H54 (cell line): Measurements from ENCODE around the gene MYO1D.
"Not testable (repeated sequence)": the region's sequence is repeated elsewhere in the genome, so short reads cannot be mapped to it uniquely, and the experiment has no call there.

Experiments used
- DNase-seq: peaks from one replicate; pipeline ENCODE4 v3.0.0; 2011; ENCODE audit warnings: low spot score, mixed read lengths; ENCODE audit not compliant: insufficient read length
- FAIRE-seq: peaks from 3 replicates; lab custom pipeline; 2011; peaks lifted over from hg19 to GRCh38; lab: Jason Lieb, UNC
- POLR2A ChIP-seq: IDR thresholded peaks from 2 replicates; pipeline ENCODE4 v1.6.1; 2011; ENCODE audit warnings: low read depth, mild to moderate bottlenecking, low read length

The MYO1D gene

GRCh38 chr17:32470405-32471167 is 406.3 kb downstream of the MYO1D start:
- no peak for TF ChIP-seq POLR2A
- no peak for FAIRE-seq
- DNase-seq: no peak

DNA sequence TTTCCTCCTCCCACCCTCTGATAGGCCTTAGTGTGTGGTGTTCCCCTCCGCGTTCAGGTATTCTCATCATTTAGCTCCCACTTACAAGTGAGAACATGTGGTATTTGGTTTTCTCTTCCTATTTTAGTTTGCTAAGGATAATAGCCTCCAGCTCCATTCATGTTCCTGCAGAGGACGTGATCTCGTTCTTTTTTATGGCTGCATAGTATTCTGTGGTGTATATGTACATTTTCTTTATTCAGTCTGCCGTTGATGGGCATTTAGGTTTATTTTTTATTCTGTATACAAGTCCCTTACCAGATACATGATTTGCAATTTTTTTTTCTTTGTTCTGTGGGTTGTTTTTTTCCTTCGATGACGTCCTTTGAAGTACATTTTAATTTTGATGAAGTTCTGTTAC is 409.0 kb downstream of the MYO1D start:
- no peak for TF ChIP-seq POLR2A
- FAIRE-seq (no peak), DNase-seq (no peak)

- no peak for TF ChIP-seq POLR2A
- FAIRE-seq (no peak), DNase-seq (no peak)
These were observed 412.6 kb downstream of the MYO1D start for GRCh38 chr17:32464374-32464773.

DNA sequence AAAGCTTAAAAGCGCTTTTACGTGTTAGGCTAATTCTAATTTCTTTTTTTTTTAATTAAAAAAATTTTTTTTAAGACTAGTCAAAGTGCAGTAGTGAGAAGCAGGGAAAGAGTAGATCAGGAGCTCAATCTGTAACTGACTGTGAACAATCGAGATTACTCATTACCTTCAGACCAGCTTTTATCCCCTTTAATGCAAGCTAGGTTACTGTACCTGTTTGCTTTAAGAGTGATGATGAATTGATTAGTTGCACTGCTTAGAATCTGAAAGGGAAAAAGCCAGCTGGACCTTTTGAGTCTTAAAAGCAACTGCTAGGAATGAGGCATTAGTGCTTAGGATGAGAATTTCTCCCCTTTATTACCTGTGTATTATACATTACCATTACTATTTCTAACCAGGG is 413.6 kb downstream of the MYO1D start:
- DNase-seq (no peak), FAIRE-seq (no peak)
- no peak for TF ChIP-seq POLR2A

DNA sequence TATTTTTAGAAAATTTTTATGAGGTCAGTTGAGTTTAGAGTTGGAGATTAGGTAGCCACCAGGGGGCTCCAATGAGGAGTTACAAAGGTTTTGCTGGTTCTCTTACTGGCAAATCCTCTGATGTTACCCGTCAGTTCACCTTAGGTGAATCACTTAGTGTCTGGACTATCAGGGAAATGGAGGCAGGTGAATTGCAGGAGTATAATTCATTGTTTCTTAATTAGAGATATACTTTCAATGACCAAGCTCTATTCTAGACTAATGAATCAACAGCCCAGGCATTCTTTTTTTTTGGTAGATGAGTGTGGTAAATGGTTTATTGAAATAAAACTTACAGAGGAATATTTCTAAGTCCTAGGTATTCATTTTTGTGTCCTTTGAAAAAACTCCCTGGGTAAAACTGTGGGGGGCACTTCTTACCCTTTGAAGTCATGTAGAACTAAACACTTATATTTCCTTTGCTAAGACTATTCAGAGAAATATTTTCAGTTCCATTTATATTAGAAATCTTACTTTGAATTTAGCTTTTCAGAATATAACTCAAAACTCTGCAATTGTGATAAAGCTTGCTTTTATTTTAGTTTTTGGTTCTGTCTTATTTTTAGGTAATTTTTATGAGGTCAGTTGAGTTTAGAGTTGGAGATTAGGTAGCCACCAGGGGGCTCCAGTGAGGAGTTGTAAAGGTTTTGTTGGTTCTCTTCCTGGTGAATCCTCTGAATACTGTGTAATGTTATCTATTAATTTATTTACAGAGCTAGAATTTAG is 414.9 kb downstream of the MYO1D start:
- FAIRE-seq: no peak
- no peak for DNase-seq
- no peak for TF ChIP-seq POLR2A

DNA sequence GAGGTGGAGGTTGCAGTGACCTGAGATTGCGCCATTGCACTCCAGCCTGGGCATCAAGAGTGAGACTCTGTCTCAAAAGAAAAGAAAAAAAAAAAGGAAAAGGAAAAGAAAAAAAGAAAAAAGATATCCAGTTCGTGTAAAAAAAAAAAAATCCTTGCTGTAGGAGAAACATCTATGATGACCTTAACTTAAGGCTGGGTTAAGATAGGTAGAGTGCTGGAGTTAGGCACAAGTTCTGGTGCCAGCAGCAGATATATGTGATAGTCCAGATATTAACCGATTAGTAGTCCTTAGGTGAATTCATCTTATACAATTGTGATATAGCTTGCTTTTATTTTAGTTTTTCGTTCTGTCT is 415.4 kb downstream of the MYO1D start:
- FAIRE-seq (no peak), DNase-seq (no peak)
- TF ChIP-seq POLR2A: no peak

- DNase-seq: no peak
- FAIRE-seq: no peak
- no peak for TF ChIP-seq POLR2A
These were observed 416.9 kb downstream of the MYO1D start for GRCh38 chr17:32460054-32460453.

DNA sequence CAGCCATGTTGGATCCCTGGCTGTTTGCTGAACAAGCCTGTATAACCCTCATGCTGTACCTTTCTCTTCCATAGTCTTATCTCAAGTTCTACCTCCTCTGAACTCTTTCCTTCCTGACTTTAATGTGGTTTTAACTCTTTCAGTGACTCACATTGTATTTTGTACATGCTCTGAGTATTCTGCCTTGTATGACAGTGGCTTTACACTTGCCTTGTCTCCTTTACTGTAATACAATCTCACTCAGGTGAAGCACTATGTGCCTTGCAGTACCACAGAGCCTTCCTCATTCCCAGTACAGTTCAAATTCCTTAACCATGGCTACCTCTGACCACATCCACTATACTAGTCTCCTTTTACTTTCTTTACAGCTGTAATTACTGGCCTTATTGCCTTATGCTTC is 418.6 kb downstream of the MYO1D start:
- TF ChIP-seq POLR2A: no peak
- FAIRE-seq (no peak), DNase-seq (no peak)

- no peak for TF ChIP-seq POLR2A
- no peak for FAIRE-seq
- DNase-seq: no peak
These were observed 423.6 kb downstream of the MYO1D start for GRCh38 chr17:32453370-32453769.

GRCh38 chr17:32452281-32452680 is 424.6 kb downstream of the MYO1D start:
- no peak for DNase-seq
- FAIRE-seq: no peak
- no peak for TF ChIP-seq POLR2A

DNA sequence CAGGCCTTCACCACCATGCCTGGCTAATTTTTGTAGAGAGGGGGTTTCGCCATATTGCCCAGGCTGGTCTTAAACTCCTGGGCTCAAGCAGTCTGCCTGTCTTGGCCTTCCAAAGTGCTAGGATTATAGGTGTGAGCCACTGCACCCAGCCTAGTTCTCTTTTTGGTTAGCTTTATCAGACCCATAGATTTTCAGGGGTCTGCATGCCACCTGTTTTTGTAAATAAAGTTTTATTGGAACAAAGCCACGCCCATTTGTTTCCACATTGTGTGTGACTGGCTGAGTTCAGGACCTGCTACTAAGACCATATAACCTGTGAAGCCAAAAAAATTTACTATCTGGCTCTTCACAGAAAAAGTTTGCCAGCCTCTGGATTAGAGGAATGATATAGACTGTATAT is 425.0 kb downstream of the MYO1D start:
- DNase-seq (no peak), FAIRE-seq (no peak)
- TF ChIP-seq POLR2A: no peak

DNA sequence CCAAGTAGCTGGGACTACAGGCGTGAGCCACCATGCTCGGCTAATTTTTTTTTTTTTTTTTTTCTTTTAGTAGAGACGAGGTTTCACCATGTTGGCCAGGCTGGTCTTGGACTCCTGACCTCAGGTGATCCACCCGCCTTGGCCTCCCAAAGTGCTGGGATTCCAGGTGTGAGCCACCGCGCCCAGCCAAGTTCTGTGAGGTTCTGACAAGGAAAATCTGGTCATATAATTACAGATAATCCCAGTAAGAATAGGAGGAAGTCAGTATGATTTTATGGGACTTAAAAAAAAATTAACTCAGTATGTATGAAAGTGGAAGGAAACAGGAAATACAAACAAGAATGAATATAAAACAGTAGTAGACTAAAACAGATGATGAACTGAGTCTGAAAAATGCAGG is 426.5 kb downstream of the MYO1D start:
- DNase-seq, FAIRE-seq: not testable (repeated sequence)

- TF ChIP-seq POLR2A: no peak
- FAIRE-seq (no peak), DNase-seq (no peak)
These were observed 427.0 kb downstream of the MYO1D start for GRCh38 chr17:32449963-32450362.

DNA sequence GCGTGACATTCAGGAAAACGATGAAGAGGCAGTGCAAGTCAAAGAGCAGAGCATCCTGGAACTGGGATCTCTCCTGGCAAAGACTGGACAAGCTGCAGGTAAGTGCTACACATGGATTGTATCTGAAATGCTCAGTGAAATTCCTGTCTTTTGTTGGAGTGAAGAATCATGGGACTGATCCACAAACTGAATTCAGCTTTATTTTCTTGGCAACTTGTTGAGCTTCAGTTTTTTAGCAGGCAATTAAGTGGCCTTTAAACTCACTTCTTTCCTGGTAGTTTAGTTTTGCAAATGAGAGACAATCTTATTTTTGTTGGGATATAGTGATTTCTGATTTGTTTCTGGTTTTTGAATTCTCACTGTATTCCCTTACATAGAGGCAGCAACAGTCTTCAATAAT is 430.0 kb downstream of the MYO1D start:
- FAIRE-seq (no peak), DNase-seq (no peak)
- no peak for TF ChIP-seq POLR2A

GRCh38 chr17:32445971-32446370 is 431.0 kb downstream of the MYO1D start:
- TF ChIP-seq POLR2A: no peak
- no peak for DNase-seq
- no peak for FAIRE-seq
